RWPE2 (cell line): ENCODE measurements around the gene CUTA.

Source experiments
- ATAC-seq: fragments of 200-7000 bp; cut with Tn5 transposase; 3 replicates; pipeline ENCODE4 v1.9.1; 2021; ENCODE audit warnings: low read depth
- DNase-seq: peaks from one replicate; pipeline ENCODE4 v3.0.0-alpha.2; 2020; ENCODE audit warnings: low spot score
- H3K27ac ChIP-seq: fragments of 450-650 bp; 2 replicates; pipeline ENCODE4 v1.5.1; 2017; ENCODE audit warnings: mild to moderate bottlenecking; ENCODE audit not compliant: poor library complexity, severe bottlenecking
- H3K27me3 ChIP-seq: fragments of 250-450 bp; sonication (Bioruptor Pico); 2 replicates; pipeline ENCODE4 v1.5.1; 2021; ENCODE audit warnings: mild to moderate bottlenecking, moderate library complexity; ENCODE audit not compliant: insufficient read depth, poor library complexity, severe bottlenecking
- H3K36me3 ChIP-seq: fragments of 250-450 bp; sonication (Bioruptor Pico); 2 replicates; pipeline ENCODE4 v1.5.1; 2020; ENCODE audit warnings: low read depth, mild to moderate bottlenecking, moderate library complexity
- H3K4me1 ChIP-seq: fragments of 250-450 bp; sonication (Bioruptor Pico); 2 replicates; pipeline ENCODE4 v1.5.1; 2021; ENCODE audit warnings: mild to moderate bottlenecking, moderate library complexity; ENCODE audit not compliant: insufficient read depth, poor library complexity, severe bottlenecking
- H3K4me3 ChIP-seq: fragments of 250-450 bp; sonication (Bioruptor Pico); 2 replicates; pipeline ENCODE4 v1.5.1; 2021; ENCODE audit warnings: mild to moderate bottlenecking, moderate library complexity; ENCODE audit not compliant: severe bottlenecking
- H3K9me3 ChIP-seq: fragments of 250-450 bp; sonication (Bioruptor Pico); 2 replicates; pipeline ENCODE4 v1.5.1; 2021; ENCODE audit warnings: mild to moderate bottlenecking, moderate library complexity; ENCODE audit not compliant: severe bottlenecking
- CTCF ChIP-seq: fragments of 450-650 bp; IDR thresholded peaks from one replicate; pipeline ENCODE4 v1.5.1; 2017; ENCODE audit warnings: mild to moderate bottlenecking, moderate library complexity; ENCODE audit not compliant: poor library complexity, severe bottlenecking

Gene CUTA

GRCh38 chr6:33453393-33454008 lies 35.6 kb upstream of the CUTA start:
- ATAC-seq (no peak), DNase-seq (no peak)
- no peaks in the 10 kb centered on the region for H3K27me3 ChIP-seq
- H3K4me3 ChIP-seq, result peak overlapping the region; percentile 54
- no peaks in the 10 kb centered on the region for H3K9me3 ChIP-seq
- no peak for TF ChIP-seq CTCF
- H3K36me3 ChIP-seq, result peaks cover 17% of the 10 kb centered on the region
- H3K27ac ChIP-seq, result peak overlapping the region; percentile 32
- peaks cover 3% of the 10 kb centered on the region for H3K4me1 ChIP-seq

GRCh38 chr6:33452496-33452895 lies 34.6 kb upstream of the CUTA start:
- no peaks in the 10 kb centered on the region for H3K27me3 ChIP-seq
- no peaks in the 10 kb centered on the region for H3K9me3 ChIP-seq
- peaks cover 3% of the 10 kb centered on the region for H3K4me1 ChIP-seq
- H3K36me3 ChIP-seq, result peaks cover 17% of the 10 kb centered on the region
- H3K4me3 ChIP-seq, result no peak overlapping the region
- no peak overlapping the region for H3K27ac ChIP-seq
- DNase-seq (no peak), ATAC-seq (no peak)
- no peak for TF ChIP-seq CTCF

GRCh38 chr6:33451606-33452005 lies 33.7 kb upstream of the CUTA start:
- peaks cover 3% of the 10 kb centered on the region for H3K4me1 ChIP-seq
- ATAC-seq, result no peak
- no peak for TF ChIP-seq CTCF
- H3K27me3 ChIP-seq, result no peaks in the 10 kb centered on the region
- no peak overlapping the region for H3K27ac ChIP-seq
- H3K4me3 ChIP-seq, result no peak overlapping the region
- DNase-seq, result no peak
- peaks cover 18% of the 10 kb centered on the region for H3K36me3 ChIP-seq
- H3K9me3 ChIP-seq, result no peaks in the 10 kb centered on the region

- Histone ChIP-seq H3K4me1 (peaks cover 2% of the 10 kb centered on the region), H3K36me3 (peaks cover 13% of the 10 kb centered on the region; the same call in 1 of the 2 replicates), H3K27ac (no peak overlapping the region), H3K4me3 (no peak overlapping the region), H3K9me3 (no peaks in the 10 kb centered on the region), H3K27me3 (no peaks in the 10 kb centered on the region)
- DNase-seq (no peak), ATAC-seq (no peak)
- no peak for TF ChIP-seq CTCF
Measured at GRCh38 chr6:33450434-33450833, 32.5 kb upstream of the CUTA start.

GRCh38 chr6:33446356-33446755 lies 28.4 kb upstream of the CUTA start:
- Histone ChIP-seq H3K36me3 (peaks cover 17% of the 10 kb centered on the region; the same call in 1 of the 2 replicates), H3K9me3 (no peaks in the 10 kb centered on the region), H3K27ac (no peak overlapping the region)

More at GRCh38 chr6:33446356-33446755, 28.4 kb upstream of the CUTA start:
- no peak for TF ChIP-seq CTCF
- ATAC-seq, result no peak
- DNase-seq, result no peak
- no peak overlapping the region for H3K4me3 ChIP-seq
- H3K4me1 ChIP-seq, result no peaks in the 10 kb centered on the region
- no peaks in the 10 kb centered on the region for H3K27me3 ChIP-seq
